GM12892 (cell line): ENCODE data around the gene FGD4.

Experiments used
- POLR2A ChIP-seq: IDR thresholded peaks from 2 replicates; pipeline ENCODE4 v1.6.1; 2011; ENCODE audit warnings: low read depth, low read length, control low read depth
- POLR2AphosphoS5 ChIP-seq: IDR thresholded peaks from 2 replicates; pipeline ENCODE4 v1.6.1; 2011; ENCODE audit warnings: low read depth, low read length, control low read depth

DNA sequence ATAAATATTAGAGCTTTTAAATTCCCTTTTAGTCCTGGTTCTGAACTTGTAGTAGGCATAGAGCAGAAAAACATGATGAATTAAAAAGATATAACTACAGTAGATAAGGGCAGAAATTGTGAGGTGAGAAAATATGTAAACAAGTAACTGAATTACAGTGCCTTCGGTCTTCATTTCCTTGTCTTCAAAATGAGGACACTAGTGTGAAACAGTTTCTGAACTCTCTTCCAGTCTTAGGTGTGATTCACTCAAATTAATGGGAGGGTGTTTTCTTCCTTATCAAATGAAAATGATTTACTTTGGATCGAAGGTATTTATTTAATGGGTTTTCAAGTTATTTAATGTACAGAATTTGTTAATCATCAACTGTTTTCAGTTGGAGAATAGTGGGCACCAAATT, 1.5 kb downstream of the FGD4 start:
- no peak for TF ChIP-seq POLR2A
- no peak for TF ChIP-seq POLR2AphosphoS5
